Measurements from ENCODE around the gene SNX27. TPM values are rescaled to one million over a fixed set of nuclear protein-coding genes. Genes with fewer than 3 reads are reported as not detected.

The SNX27 gene
- total and polyA plus RNA-seq, 7 donors, result 10.7 to 47.2 (median 41.0) TPM

DNA sequence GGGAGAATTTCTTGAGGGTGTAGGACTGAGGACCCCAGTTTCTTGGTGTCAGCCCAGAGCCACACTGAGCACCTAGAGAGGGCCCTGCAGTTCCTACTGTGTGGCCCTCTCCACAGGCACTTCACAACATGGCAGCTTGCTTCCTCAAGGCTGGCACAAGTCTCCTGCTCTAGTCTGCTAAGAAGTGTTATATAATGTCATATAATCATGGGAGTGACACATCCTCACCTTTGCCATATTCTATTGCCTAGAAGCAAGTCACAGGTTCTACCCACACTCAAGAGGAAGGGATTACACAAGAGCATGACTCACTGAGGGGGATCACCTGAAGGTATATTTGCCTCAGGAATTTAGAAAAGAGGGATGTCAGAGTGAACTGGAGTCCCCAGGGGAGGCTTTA lies 5.5 kb upstream of the SNX27 start:
- no peak for ATAC-seq
- intact Hi-C loops (cut with DNase I), result no loop called here
- peaks cover 3% of the 10 kb centered on the region for H3K4me1 ChIP-seq
- H3K36me3 ChIP-seq (ENCODE audit: insufficient read depth in 1 of 2, low read depth in 1 of 2), result no peaks in the 10 kb centered on the region
- no peak overlapping the region for H3K4me3 ChIP-seq
- DNase-seq, result no peak
- H3K27ac ChIP-seq, result no peak overlapping the region
- TF ChIP-seq, protein P1, sequence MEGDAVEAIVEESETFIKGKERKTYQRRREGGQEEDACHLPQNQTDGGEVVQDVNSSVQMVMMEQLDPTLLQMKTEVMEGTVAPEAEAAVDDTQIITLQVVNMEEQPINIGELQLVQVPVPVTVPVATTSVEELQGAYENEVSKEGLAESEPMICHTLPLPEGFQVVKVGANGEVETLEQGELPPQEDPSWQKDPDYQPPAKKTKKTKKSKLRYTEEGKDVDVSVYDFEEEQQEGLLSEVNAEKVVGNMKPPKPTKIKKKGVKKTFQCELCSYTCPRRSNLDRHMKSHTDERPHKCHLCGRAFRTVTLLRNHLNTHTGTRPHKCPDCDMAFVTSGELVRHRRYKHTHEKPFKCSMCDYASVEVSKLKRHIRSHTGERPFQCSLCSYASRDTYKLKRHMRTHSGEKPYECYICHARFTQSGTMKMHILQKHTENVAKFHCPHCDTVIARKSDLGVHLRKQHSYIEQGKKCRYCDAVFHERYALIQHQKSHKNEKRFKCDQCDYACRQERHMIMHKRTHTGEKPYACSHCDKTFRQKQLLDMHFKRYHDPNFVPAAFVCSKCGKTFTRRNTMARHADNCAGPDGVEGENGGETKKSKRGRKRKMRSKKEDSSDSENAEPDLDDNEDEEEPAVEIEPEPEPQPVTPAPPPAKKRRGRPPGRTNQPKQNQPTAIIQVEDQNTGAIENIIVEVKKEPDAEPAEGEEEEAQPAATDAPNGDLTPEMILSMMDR (IDR thresholded peaks at IDR 0.05), result no peak
- H3K9me3 ChIP-seq, result no peaks in the 10 kb centered on the region
- H3K27me3 ChIP-seq (ENCODE audit: insufficient read depth in 3 of 3, low read length in 2 of 3), result no peaks in the 10 kb centered on the region

DNA sequence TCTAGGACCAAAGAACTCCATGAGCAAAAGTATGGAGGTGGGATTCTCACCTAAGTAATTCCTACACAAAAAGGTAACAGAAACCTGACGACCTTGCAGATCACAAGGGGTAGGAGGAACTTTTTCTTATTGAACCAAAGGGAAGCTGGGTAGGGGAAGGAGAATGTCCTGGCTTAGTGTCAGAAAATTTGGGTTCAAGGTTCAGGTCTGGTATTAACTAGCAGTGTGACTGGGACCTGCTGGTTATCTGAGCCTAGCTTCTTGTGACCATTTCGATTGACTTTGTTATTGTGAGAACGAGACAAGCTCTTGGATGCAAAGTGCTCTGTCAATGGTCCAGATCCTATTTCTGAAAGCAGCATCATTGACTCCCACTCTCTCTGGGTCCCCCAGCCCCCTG lies 5.0 kb upstream of the SNX27 start:
- no peak for ATAC-seq

DNA sequence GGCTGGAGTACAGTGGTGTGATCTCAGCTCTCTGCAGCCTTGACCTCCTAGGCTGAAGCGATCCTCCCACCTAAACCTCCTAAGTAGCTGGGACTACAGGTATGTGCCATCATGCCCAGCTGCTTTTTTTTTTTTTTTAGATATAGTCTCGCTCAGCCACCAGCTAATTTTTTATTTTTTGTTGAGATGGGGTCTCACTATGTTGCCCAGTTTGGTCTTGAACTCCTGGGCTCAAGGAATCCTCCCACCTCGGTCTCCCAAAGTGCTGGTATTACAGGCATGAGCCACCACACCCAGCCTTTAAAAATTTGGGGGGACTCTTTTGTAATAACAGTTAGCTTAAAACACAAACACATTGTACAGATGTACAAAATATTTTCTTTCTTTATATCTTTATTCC lies 1.7 kb upstream of the SNX27 start:
- 90 to 96% (median 93%) methylated on average over 3 of the region's 3 CpGs for WGBS, 3 donors
- DNase-seq (no peak), ATAC-seq (no peak)
- no peaks in the 10 kb centered on the region for H3K36me3 ChIP-seq (ENCODE audit: insufficient read depth in 1 of 2, low read depth in 1 of 2)
- H3K27me3 ChIP-seq (ENCODE audit: insufficient read depth in 3 of 3, low read length in 2 of 3), result no peaks in the 10 kb centered on the region
- TF ChIP-seq, protein P1 (IDR thresholded peaks at IDR 0.05), result no peak
- intact Hi-C loops (cut with DNase I), result loop anchor here in 1 of 2 donors (10.0 kb wide), 1 partner anchor 55 kb away; no protein-coding TSS in a partner anchor
- H3K4me1 ChIP-seq, result peaks cover 26% of the 10 kb centered on the region
- H3K27ac ChIP-seq, result no peak overlapping the region
- no peak overlapping the region for H3K4me3 ChIP-seq
- no peaks in the 10 kb centered on the region for H3K9me3 ChIP-seq

More for the DNA sequence above, 5.0 kb upstream of the SNX27 start:
- Histone ChIP-seq H3K36me3 (ENCODE audit: insufficient read depth in 1 of 2, low read depth in 1 of 2) (no peaks in the 10 kb centered on the region), H3K27ac (no peak overlapping the region), H3K4me3 (no peak overlapping the region), H3K27me3 (ENCODE audit: insufficient read depth in 3 of 3, low read length in 2 of 3) (no peaks in the 10 kb centered on the region), H3K9me3 (no peaks in the 10 kb centered on the region), H3K4me1 (peaks cover 6% of the 10 kb centered on the region)
- DNase-seq, result no peak
- WGBS, 3 donors, result 70 to 80% (median 72%) methylated on average over 3 of the region's 3 CpGs
- TF ChIP-seq, protein P1 (IDR thresholded peaks at IDR 0.05), result no peak
- intact Hi-C loops (cut with DNase I), result no loop called here

DNA sequence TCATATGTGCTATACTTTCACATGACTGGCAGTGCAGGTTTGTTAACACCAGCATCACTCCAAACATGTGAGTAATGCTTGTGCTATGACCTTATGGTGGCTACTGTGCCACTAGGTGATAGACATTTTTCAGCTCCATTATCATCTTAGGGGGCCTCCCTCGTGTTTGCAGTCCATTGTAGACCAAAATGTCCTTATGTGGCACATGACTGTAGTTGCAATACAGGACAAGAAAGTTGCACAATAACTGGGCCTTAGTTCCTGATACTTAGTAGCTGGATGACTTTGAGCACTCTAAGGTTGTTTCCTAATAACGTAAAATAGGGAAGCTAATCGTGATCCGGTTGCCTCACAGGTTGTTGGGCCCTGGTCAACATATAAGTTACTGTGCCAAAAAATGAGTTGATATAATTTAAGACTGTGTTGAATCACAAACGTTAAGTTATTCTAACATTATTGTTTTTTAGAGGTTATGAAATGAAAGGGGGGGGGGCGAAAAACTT lies 511 bp upstream of the SNX27 start:
- Histone ChIP-seq H3K27ac (peak overlapping the region; percentile 90), H3K4me3 (peak overlapping the region; percentile 98), H3K27me3 (ENCODE audit: insufficient read depth in 3 of 3, low read length in 2 of 3) (no peaks in the 10 kb centered on the region), H3K36me3 (ENCODE audit: insufficient read depth in 1 of 2, low read depth in 1 of 2) (peaks cover 0 to 6% of the 10 kb centered on the region in 2 donors), H3K9me3 (no peaks in the 10 kb centered on the region), H3K4me1 (peaks cover 26% of the 10 kb centered on the region)
- intact Hi-C loops (cut with DNase I), result loop anchor here in 1 of 2 donors (10.0 kb wide), 1 partner anchor 53 kb away; no protein-coding TSS in a partner anchor
- TF ChIP-seq, protein P1 (IDR thresholded peaks at IDR 0.05), result no peak
- WGBS, 3 donors, result 5 to 14% (median 7%) methylated on average over 6 of the region's 6 CpGs
- ATAC-seq (peak; percentile 27 to 75 (median 62)), DNase-seq (peak in 1 of 2 donors; percentile 57)

Measured in psoas muscle (tissue), 8 donors.